ENCODE measurements around the gene EEFSEC.

EEFSEC gene

DNA sequence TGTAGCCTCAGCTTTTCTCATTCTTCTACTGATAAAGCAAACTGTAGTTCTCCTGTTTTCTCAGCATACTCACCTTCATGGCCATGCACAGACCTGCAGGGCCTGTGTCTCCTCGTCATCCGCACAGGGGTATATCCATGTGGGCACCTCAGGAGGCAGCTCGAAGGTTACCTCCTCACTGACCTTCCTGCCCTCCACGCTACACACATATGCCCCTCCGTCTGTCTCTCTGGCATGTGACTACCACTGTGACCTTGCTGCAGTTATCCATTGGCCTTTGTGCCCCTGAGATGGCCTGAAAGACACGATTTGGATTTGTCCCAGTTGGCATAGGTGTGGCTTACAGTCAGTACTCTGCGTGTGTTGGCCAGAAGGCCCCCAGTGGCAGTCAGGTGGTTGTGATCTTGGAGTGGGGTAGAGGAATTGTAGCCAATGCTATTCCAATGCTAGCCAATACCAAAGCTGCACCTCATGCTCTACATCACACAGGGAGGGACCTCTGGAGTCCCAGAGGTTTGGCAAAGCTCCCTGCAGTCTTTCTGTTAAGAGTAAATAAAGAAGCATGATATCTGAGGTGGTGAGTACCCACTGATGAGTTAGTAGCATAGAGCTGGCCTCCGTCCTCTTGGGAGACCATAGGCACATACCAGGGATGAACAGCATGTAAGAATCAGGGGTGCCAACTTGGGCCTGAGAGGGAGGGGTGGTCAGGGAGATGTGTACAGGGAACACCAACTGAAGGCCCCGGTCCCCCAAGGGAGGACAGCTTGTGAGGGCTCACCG is 143.4 kb downstream of the EEFSEC start:
- no peak for DNase-seq

DNA sequence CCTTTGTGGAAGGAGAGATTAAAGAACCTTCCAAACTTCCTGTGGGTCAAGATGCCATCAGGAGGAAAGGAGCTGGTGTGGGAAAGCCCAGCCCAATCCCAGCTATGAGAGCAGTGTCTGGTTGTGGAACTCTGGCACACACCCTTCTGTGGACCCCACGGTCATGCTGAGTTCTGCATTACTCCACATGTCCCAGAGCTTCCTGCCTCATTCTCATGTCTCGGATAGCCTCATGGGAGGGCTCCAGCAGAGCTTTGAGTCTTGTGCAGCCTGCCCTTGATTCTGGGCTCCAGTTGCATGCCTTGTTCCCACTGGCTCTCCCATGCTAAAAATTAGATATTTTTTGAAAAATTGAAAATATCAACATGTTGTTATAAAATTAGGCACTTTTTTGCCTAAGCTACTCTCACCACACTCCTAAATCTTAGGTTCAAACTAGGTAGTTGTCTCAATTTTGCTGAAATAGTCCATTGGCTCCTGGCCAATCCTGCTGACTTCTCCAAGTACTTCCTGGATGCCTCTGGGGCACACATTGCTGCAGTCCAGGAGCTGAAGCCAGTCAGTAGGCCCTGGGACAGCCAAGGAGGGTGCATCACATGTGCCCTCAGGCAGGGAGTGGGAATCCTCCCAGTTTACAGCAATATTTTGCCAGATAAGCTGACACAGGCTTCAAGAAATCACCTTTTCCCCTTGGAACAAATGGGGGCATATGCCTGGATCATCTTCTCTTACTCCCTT is 144.3 kb downstream of the EEFSEC start:
- no peak for DNase-seq

DNA sequence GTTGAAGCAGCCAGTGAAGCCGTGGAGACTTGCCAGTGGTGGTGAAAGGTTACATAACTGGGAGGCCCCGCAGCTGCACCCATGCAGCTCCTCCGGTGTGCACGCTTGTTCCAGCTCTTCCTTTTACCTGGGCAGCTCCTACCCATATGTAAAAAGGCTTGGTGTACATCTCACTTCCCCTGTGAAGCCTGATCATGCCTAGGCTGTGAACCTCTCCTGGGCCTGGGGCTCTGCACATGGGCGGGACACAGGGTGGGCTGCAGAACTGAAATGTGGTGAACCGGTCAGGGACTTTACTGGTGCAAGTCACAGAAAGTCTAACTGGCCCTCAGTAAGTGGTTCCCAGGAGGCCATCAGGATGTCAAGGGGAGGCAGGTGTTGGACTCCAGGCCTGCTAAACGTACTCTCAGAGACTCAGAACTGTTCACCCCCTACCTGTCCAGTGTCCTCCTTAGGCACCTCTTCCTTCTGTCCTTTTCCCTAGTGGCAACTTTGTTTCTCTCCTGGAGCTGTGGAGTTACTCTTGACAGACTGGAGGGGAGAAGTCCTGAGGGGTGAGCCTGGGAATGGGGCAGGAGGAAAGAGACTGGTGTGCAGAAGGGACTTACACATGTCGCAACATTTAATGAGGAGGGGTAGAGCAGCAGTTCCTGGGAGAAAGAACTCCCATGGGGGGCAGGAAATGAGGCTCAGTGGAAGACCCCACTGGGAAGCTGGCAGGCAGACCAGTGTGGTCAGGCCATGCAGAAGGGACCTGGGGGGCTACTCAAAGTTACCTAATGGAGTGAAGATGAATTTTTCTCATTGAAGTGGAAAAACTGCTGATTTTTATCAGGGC is 148.1 kb downstream of the EEFSEC start:
- no peak for DNase-seq

DNA sequence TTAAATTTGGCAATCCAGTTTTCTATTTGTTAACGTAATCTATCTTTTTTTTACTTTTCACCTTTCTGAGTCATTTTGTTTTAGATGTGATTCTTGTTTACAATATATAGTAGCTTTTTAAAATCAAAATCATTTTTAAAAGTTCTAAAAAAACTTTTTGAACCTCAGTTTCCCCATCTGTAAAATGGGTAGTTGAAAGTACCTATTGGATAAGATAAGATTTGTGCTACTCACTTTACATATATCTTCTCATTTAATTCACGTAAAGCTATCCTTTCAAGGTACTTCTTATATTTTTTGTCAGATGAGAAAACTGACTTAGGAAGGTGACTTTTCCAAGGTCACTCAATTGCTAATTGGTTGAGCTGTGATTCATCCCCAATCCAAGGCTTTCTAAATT is 153.2 kb downstream of the EEFSEC start:
- no peak for DNase-seq

DNA sequence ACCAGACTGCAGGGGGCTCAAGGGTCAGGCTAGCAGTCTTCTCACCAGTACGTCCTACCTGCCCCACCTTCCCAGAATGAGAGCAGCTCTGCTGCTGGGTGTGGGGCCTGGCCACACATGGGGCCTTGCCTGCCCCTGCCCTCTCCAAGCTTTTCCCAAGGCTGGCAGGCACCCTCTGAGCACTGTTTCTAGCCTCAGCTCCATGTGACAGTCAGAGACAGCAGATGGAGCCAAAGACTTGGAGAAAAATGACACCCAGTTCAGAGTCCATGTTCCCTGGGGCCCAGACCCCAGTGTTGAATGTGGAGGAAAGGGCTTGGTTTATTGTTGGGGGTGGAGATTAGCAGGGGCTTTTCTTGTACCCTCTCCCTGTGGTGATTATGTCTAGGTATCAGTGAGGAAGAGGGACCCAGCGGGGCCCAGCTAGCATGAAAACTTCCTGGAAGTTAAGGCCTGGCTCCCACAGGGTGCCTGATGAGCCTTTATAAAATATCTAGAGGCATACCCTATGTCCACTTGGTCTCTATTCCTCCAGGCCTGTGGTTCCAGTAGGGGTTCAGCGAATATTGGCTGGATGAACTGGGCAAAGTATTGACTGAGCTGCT is 153.8 kb downstream of the EEFSEC start:
- DNase-seq: no peak

DNA sequence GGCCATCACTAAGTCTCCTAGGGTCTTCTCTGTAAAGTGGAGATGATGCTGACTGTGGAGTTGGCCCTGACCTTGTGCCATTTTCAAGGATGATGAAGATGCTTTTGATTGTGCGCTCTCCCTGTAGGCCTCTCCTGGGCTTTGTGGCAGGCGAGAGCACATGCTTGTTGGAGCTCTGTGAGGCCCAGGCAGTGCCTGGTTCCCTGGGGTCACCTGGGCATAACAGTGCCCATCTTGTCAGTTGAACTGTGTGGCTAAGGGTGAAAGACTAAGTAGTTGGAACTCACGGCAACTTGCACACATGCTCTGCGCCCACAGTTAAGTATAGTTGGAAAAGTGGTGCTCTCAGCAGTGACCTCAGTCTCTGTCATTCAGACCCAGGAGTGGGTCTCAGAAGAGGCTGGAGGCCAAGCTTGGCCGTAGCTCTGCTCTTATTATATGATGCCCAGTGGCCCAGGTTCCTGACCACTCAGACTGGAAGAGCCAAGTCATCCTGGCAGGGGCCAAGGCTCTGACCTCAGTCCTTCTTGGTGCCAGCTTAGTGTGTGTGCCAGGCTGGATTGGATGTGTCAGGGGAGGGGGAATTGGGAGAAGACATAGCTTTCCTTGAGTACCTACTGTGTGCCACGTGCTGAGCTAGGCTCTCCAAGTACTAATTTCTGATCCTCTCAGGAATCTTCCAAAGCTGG is 154.6 kb downstream of the EEFSEC start:
- DNase-seq: no peak

DNA sequence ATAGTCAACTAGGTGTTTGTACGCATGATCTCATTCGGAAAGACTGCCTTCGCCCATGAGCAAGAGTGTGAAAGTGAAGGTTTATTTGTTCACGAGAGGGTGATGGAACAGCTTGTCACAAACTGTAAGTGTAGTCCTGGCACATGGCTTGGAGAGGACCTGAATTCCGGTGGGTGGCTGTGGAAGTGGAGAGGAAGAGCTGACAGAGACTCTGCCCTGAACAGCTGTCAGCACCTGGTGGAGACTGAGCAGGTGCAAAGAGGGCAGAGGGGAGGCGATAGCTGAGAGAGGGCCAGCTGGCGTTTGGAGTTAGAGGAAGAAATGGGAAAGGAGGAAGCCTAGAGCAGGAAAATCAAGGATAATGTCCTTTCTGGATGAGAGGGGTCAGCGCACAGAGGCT is 155.7 kb downstream of the EEFSEC start:
- no peak for DNase-seq

DNA sequence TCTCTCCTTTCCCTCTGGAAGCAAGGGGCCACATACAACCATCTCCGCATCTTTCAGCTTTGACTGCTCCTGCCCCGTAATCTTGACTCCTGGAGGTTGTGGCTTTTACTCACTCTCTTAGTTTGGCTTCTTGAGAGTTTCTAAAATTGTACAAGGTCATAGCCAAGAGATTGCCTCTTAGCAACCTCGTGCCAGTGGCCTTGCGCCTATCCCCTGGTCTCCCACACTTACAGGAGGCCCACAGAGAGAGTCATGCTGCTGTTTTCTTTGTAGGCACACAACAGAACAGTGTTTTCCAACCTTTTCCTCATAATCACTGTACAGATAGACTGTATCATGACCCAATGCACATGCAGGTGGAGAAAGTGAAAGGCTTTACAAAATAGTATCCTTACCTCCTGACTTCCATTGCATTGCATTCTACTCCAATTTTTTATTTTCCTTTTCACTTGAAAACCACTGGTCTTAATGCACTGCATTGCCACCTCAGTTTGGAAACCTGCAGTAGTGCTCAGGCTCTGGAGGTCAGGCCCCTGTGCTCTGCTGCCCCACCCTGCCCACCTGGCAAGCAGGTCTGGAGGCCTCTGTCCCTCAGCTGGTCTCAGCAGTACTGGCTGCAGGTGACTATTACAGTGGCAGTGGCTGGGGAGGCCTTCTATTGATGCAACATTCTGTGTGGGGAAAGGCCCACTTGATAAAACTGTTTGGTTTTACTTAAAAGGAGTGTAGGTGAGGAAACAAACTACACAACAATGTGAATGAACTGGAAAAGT is 157.2 kb downstream of the EEFSEC start:
- DNase-seq: no peak

DNA sequence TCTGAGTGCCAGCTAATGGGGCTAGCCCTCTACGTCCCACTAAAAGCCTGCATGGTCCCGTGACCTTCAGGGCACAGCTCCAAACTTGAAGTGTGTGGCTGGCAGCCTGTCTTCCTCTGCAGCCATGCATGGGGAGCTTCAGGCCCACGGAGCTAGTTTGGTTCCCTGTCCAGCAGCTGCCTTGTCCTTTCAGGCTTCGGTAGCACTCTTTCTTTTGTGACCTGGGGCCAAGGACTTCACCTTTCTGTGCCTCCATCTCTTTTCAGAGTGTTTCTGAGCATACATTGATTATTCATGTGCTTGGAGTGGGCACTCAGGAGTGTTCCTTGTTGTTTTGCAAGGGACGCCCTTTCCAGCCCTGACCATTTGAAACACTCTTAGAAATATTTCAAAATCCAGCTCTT is 158.2 kb downstream of the EEFSEC start:
- DNase-seq: no peak

DNA sequence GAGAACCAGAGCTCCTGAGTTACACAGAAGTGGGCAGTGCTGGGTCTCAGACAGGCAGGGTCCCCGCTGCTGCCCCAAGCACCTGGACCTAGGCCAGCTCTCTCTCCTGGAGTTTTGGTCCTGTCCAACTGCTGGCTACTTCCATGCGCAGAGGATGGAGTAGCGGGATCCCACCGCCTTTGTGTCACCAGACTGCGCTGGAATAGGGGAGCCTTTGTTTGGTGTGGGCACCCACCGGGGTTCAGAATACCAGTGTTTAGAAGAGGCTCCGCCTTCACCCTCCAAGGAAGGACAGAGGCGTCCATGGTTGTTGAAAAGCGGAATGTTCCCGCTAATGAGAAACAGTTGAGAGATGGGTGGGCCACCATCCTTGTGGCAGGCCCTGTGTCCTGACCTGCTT is 159.0 kb downstream of the EEFSEC start:
- DNase-seq: no peak

DNA sequence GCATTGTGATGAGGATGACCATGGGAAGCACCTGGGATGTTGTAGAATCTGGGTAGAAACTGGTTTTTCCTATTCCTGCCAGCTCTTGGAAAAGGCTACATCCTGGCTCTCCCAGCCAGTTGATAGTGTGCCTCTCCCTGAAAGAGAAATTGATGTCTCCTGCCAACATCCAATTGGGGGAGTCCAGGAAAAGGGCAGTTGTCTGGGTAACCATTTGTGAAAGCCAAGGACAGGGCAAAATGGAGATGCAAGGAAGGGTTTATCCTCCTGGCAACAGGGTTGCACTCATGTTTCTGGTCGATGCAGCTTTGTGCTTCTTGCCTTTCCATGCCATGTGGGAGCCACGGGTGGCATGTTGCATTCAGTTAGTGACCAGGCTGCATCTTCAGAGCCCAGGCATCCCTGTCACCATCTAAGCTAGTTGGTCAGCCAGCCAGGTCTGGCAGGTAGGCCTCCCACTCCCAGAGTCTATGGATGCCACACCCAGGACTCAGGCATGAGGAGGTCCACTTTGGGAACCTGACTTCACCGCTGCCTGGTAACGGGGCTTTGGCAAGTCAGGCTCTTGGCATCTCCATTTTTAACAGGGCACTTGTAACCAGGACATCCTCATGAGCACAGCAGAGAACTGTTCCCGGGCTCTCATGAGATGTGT is 159.9 kb downstream of the EEFSEC start:
- no peak for DNase-seq

DNA sequence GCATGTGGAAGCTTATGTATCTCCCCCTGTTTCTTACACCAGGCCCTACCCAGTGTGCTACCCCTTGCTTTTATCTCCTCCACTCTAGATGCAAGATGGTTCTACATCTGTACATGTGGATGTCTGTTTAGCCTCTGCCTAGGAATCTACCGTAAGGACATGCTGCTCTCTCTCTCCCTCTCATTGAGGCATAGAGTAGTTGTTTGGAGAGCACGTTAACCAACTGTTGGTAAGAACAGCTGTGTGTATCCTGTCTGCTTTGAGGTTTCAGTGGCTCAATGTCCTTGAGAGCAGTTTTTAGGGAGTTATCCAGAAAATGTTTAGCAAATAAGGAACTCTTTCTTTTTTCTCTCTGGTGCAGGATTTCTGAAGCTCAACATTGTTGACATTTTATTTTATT is 160.7 kb downstream of the EEFSEC start:
- no peak for DNase-seq

DNA sequence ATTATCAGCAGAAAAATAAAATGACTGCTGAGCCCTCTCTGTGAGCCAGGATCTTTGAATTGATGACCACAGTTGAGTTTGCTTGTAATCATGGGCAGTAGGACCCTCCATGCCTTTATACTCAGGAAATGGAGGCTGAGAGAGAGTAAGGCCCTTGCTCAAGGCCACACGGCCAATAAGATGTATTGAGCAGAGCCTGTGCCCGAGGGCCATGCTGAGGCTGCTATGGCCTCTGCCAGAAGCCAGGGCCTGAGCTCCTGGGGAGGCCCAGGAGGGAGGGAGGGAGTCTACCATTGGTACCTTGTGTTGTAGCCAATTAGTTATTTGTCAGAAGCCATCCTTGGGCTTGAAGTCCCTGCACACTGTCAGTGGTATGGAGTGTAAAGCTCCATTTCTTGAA is 162.0 kb downstream of the EEFSEC start:
- DNase-seq: no peak

DNA sequence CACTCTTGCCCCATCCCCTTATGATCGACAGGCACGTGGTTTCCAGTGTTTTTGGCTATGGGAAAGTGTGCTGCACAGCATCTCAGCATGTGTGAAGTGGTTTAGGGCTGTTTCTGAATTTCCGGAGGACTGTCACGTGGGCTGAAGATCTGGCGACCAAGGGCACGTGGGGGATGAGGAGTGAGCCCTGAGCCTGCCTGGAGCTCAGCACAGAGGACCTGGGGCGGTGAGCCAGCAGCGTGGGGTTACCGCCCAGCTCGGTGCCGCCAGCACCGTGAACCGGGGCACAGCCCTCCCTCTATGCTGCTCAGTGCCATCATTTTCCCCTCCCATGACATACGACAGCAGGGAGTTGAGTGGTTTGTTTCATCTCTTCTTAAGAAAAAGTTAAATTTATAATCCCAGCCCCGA is 163.2 kb downstream of the EEFSEC start:
- no peak for DNase-seq

DNA sequence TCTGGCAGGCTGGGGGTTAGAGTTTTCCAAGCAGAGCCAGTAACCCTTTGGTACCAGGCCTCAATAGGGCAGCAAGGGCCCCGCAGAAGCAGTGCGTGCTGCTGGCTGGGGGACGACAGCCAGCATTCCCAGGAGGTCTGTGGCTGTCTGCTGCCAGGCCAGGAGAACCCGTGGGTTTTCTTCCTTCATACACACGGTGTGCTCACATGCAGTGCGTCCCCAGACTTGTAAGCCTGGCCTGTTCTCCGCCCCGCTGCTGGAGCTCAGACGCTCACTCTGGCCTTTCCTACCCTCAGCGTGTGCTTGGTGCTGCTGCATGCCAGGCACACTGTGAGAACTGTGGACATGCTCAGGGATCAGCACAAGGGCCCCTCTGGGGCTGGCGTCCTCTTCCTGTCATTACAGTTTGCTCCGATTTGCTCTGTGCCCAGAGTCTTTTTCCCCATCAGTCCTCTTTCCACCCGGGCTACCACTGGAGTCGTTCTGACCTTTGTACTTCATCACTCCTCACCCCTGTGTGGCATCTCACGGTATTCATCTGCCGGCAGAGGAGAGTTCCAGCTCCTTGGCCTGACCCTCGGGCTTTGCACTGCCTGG is 163.9 kb downstream of the EEFSEC start:
- no peak for DNase-seq

DNA sequence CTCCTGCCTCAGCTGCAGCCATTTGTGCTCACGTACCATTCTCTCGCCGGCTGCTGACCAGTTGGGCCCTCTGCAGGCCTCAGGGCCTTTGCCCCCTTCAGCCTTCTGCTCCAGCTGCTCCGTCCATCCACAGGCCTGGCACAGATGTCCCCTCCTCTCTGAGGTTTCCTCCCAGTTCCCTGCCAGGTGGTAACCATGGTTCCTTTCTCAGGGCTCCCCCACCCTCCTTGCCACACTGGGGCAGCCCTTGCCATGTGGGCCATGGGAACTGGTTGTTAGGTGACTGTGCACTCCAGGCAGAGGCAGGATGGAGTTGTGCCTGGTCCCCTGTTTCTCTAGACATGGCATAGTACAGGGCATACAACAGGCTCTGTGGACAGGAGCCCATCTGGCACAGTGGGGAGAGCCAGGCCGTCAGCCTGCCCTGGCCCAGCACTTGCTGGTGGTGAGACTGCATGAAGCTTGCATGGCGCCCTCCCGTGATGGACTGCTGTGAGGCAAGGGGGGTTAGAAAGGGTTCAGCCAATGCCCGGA is 164.5 kb downstream of the EEFSEC start:
- DNase-seq: no peak

DNA sequence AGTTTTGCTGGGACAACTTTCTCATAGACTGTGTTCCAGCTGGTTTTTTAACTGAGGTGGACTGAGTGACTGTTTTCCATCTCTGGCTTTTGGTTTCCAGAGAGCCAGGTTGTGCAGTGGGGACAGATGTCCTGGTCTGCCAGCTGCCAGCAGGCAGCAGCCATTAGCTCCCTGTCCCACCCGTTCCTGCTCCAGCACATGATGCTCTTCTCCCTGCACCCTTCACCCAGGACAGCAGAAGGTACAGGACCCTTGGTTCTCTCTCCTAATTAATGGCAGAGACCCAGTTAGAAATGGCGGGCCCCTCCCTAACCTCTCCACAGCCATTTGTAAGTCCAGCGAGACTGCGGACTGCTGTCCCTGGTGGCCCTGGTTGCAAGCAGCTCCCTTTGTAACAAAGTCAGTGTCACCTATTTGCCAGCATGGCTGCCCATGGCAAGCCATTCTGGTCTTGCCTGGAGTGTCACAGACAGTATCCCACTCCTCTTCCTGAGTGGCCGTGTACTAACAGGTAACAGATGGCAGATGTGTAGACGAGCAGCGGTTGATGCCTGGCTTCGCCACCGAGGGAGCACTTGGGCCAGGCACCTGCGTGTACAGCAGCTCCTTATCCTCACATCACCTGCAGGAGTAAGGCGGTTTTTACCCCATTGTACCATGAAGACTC is 165.1 kb downstream of the EEFSEC start:
- no peak for DNase-seq

DNA sequence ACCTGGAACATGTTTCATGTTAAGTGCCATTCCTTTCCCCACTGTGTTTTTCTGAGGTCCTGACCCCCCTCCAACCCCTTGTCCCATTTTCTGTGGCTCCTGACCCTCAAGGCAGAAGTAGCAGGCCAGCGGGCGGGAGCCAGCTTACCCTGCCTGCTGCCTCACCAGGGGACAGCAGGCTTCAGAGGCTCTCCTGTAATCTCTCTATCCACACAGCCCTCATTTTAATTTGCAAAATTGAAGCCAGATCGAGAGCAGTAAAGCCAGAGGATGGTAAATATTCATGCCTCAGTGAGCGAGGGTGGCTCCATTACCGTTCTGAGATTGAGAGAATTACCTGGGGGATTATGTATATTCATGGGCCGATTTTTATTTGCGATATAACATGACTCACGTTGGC is 165.8 kb downstream of the EEFSEC start:
- no peak for DNase-seq

DNA sequence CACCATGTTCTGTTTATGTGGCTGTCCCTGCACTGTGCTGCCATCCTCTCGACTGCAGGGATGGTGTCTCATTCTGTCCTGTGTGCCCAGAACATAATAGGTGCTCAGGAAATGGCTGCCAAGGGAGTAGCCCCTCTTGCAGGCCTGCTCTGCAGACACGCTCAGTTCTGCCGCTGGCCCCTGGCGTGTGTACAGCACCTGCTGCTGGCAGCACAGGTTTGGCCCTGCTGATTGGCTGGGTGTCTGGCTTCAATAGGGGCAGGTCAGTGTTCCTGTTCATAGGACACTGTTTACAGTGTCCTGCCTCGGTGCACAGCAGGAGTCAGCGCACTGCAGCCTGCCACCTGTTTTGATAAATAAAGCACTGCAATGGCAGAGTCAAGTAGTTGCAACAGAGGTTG is 166.5 kb downstream of the EEFSEC start:
- no peak for DNase-seq

Measured in NCI-H1048 (cell line).